Smooth muscle cell of the pulmonary artery (primary cell): Measurements from ENCODE around the gene SUPT5H. TPM values are rescaled to one million over a fixed set of nuclear protein-coding genes. Genes with fewer than 3 reads are reported as not detected.

Experiments used
- total RNA-seq: library from RNA; depleted of rRNA; stranded (reverse); fragments of >200 nt; gene quantifications from 2 replicates; pipeline ENCODE4 v1.2.3, GENCODE V29; 2014

SUPT5H gene
- 63.9 and 66.3 TPM in 2 replicates for total RNA-seq

DNA sequence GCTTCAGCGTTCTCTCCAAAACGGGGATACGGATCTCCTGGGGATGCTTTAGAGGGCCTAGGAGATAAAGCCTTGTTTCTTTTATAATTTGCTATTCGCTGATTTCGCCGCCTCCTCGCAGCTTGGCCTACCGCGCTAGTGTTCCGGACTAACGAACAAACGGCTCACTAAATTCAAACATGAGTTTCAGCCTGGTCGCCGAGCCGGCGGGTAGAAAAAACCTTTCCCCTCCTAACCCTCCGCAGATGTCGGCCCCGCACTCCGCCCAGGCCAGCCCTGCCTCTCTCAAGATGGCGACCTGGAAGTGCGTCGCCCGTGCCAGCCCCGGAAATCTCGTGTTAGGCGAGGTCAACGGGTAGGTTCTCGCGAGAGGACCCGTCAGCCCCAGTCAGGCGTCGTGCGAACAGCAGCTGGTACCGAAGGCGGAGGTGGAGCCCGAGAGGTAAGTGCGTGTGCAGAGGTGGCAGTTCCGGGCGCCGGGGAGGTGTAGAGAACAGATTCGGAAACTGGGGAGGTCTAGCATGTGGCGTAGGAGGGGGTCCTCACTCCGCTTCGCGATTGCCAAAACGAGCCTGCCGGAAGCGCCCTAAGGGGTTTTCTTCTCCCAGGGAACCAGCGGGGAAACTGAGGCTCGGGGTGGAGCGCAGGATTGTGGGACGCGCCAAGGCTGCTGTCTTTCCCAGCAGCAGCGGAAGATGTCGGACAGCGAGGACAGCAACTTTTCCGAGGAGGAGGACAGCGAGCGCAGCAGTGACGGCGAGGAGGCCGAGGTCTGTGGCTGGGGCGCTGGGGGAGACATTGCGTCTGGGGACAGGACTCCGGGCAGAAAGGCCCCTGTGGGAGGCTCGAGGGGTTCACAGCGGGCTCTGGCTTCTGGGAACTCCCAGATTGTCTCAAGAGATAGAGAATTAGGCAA lies at the start of gene SUPT5H:
Gene SUPT5H, plus strand, starts transcription at position 387 of the 916 bp plus-strand sequence. Its CDS starts 309 bp downstream, at position 696.

DNA sequence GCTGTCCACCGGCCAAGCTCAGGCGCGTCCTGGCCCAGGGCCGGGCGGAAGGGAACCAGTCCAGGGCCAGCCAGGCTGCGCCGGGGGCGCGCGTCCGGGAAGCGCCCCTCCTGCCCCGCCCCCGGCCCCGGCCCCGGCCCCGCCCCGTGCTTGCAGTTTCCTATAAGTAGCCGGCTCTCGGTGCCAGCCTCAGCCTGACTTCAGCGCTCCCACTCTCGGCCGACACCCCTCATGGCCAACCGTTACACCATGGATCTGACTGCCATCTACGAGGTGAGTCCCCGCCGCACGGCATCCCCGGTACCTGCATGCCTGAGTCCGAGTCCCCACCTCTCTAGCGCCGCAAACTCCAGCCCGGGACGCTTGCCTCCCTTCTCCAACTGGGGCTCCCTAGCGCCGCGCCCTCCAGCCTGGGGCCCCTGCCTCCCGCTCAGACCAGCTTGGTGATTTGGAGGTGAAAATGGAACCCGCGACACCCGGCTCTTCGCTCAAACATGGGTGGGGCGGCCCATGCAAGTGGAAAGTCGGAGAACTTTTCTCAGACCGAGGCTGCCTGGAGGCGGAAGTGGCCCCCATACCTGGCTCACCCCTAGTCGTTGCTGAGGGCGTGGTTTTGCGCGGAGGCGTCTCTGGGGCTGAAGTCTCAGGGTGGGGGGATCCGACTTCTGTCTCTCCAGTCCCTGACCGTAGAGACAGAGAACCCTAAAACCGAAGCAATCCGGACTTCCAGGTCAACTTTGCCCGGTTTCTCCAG lies 38.5 kb upstream of the SUPT5H start, which contains the start of gene ZFP36:
Gene ZFP36, plus strand, starts transcription at position 192 of the 754 bp plus-strand sequence. Its CDS starts 58 bp downstream, at position 250.

DNA sequence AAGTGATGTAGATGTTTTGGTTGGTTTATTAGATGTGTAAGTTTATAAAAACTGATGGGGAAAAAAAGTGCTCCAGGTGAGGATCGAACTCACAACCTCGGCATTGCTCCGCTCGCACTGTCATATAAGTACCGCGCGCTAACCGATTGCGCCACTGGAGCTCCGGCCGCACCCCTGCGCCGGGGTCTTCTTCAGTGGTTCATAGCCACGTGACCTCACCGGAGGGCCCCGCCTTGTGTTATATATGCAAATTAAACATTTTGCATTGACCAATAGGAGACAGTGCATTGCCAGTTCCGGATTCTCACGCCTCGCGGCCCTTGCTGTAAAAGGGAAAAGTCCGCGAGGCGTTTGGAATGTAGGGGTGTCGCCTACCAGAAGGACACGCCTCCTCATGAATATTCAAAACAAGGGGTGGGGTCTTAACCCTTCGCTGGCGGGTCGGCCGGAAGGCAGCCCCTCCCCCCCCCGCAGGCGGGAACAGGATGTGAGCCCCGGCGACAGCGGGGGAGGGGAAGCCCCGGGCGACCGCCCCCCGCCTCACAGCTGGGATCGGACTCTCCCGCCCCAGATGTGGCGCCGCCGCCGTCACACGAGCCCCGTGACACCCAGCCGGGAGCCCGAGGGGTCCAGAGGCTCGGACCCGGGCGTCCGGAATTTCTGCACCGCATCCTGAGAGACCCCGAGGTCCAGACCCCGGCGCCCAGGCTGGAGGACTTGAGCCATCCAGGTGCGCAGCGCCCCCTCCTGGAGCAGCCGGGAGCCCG lies 33.1 kb upstream of the SUPT5H start, which contains the start of gene PLEKHG2:
Gene PLEKHG2, plus strand, starts transcription at position 570 of the 767 bp plus-strand sequence. CDS start 1,418 bp downstream, outside the sequence.

DNA sequence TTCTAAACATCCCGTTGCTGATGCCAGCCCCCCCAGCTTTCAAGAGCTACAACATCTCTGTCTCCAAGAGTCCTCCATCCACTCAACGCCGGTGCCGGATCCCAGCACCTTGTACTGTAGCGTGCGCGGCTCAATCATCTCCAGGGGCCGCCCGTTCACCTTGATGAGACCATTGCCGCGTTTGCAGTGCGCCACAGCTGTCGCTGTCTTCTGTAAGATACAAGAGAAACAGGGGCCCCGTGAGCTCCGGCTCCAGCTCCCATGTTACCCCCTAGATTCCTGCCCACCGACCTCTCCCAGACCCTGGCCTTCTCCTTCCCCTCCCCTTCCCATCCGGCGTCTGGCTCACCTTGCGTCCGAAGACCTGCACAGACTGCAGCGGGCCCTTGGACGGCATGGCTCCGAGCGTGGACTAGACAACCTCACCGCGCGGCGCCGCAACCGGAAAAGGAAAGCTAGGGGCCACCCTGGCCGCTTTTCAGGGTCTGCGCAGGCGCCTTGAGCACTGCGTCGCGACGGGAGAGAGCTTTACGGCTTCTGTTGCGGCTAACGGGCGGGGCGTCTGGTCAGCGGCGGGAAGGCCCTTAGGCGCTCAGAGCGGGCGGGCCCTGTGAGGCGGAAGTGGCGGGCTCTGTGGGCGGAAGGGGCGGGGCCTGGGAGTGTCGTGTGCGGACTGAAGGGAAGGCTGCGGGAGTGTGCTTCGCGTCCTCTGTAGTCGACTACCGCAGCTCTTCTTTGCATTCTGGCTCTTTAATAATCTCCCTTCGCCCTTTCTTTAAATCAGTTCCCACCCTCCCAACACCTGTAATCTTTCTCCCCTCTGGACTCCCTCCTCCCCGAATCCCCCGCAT lies 9.7 kb upstream of the SUPT5H start, which contains the start of gene RPS16:
Gene RPS16, minus strand, starts transcription at position 451 of the 851 bp plus-strand sequence. Its CDS starts 54 bp downstream, at position 397.

DNA sequence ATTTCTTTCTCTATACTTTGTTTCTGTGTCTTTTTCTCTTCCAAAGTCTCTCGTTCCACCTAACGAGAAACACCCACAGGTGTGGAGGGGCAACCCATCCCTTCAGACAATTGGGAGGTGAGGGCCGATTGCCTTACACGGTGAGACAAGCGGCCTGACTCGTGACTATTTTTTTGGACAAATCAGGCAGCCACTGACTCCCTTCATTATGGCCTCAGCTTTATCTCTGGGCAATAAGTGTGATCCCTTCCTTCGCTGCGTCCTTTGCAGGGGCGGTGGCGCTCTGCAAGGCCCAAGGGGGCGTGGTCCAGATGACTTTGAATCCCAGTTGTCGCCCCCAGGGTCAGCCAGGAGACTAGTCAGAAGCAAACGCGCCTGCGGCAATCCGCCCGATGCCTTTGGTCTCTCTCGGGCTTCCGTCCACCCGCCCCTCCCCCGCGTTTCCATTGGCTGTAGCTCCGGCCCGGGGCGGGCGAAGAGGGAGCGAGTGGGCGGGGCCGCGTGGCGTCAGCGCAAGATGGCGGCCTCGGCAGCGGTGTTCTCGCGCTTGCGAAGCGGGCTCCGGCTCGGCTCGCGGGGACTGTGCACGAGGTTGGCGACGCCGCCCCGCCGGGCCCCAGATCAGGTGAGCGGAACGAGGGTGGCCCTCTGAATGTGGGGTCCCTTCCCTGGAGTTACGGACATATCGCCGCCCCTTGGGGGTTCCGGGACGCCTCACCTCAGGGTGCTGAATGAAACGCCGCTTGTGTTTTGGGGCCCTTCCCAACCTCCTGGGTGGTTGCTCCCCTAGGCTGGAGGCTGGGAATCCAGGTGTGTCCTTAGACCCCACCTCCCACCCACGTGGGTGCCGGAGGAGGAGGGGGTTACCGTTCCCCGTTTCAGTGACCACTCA lies 35.2 kb downstream of the SUPT5H start, which contains the start of gene TIMM50:
Gene TIMM50, plus strand, starts transcription at position 502 of the 892 bp plus-strand sequence. Its CDS starts 16 bp downstream, at position 518.

DNA sequence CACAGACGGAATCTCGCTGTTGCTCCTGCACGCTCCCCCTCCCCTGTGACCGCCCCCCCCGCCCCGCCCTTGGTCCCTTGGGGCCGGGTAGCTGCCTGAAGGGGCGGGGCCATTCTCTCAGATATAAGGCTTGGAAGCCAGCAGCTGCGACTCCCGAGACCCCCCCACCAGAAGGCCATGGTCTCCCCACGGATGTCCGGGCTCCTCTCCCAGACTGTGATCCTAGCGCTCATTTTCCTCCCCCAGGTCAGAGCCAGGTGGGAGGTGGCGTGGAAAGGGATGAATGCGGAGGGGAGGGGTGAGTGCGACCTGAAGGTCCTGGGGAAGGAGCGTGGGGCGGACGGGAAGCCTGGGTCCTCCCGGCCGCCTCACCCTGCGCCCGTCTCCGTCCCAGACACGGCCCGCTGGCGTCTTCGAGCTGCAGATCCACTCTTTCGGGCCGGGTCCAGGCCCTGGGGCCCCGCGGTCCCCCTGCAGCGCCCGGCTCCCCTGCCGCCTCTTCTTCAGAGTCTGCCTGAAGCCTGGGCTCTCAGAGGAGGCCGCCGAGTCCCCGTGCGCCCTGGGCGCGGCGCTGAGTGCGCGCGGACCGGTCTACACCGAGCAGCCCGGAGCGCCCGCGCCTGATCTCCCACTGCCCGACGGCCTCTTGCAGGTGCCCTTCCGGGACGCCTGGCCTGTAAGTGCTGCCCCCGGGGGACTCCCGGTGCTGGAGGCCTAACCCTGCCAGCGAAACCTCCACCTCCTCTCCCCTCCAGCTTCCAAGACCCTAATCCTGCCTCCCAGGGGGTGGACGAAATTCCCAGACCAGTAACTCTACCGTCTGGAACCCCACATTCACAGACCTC lies 53.6 kb downstream of the SUPT5H start, which contains the start of gene DLL3:
Gene DLL3, plus strand, starts transcription at position 150 of the 845 bp plus-strand sequence. Its CDS starts 28 bp downstream, at position 178.

DNA sequence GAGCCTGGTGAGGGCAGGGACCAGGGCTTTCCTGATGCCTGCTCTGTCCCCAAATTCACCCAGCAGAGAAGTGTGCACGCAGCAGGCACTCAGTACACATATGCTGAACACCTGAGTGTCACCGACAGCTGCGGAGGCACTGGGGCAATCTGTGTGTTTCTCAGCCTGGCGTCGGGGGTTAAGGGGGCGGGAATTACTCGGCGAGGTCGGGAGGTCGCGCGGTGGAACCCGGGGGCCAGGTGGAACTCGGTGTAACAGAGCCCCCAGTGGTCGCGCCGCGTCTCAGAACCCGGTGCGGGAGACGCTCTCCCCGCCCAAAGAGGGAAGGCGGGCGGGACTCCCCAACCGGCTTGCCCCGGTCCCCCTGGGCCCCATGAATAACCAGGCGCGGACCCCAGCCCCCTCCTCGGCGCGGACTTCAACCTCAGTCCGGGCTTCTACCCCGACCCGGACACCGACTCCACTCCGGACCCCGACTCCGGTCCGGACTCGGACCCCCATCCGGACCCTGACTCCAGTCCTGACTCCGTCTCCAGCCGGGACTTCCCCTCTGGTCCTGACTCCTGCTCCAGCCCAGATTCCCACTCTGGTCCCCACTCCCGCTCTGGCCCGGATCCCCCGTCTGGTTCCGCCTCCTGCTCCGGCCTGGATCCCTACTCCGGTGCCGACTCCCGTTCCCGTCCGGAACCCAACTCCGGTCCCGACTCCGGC lies 69.6 kb downstream of the SUPT5H start, which contains the start of gene SELENOV:
Gene SELENOV, plus strand, starts transcription at position 300 of the 711 bp plus-strand sequence. Its CDS starts 74 bp downstream, at position 374.

Other genes starting within 250 kb of the SUPT5H start
- not detected in 2 replicates for gene NCCRP1, start 248.6 kb upstream of the SUPT5H start, total RNA-seq
- gene SYCN, start 241.3 kb upstream of the SUPT5H start, total RNA-seq, result not detected in 2 replicates
- gene IFNL3, start 200.6 kb upstream of the SUPT5H start, total RNA-seq, result not detected in 2 replicates
- gene IFNL4, start 196.7 kb upstream of the SUPT5H start, total RNA-seq, result not detected in 2 replicates
- not detected in 2 replicates for gene IFNL2, start 177.2 kb upstream of the SUPT5H start, total RNA-seq
- not detected in 2 replicates for gene IFNL1, start 149.2 kb upstream of the SUPT5H start, total RNA-seq
- gene LRFN1, start 124.7 kb upstream of the SUPT5H start, total RNA-seq, result 0.26 and 0.50 TPM in 2 replicates
- gene GMFG, start 109.5 kb upstream of the SUPT5H start, total RNA-seq, result 0.39 TPM in 1 of 2 replicates, not detected in the other
- gene SAMD4B, start 103.2 kb upstream of the SUPT5H start, total RNA-seq, result 91.9 and 106 TPM in 2 replicates
- gene PAF1, start 54.5 kb upstream of the SUPT5H start, total RNA-seq, result 23.2 and 26.5 TPM in 2 replicates
- 18.0 and 24.8 TPM in 2 replicates for gene MED29, start 54.2 kb upstream of the SUPT5H start, total RNA-seq
- 3.0 and 3.3 TPM in 2 replicates for gene ZFP36, start 38.7 kb upstream of the SUPT5H start, total RNA-seq
- gene PLEKHG2, start 32.9 kb upstream of the SUPT5H start, total RNA-seq, result 28.3 and 35.1 TPM in 2 replicates
- 78.3 and 93.2 TPM in 2 replicates for gene RPS16, start 9.6 kb upstream of the SUPT5H start, total RNA-seq
- gene TIMM50, start 35.3 kb downstream of the SUPT5H start, total RNA-seq, result 49.0 and 52.6 TPM in 2 replicates
- gene DLL3, start 53.4 kb downstream of the SUPT5H start, total RNA-seq, result 0.13 and 0.23 TPM in 2 replicates
- gene SELENOV, start 69.6 kb downstream of the SUPT5H start, total RNA-seq, result not detected in 2 replicates
- 2.1 and 2.7 TPM in 2 replicates for gene EID2B, start 87.3 kb downstream of the SUPT5H start, total RNA-seq
- gene EID2, start 94.6 kb downstream of the SUPT5H start, total RNA-seq, result 8.4 and 11.1 TPM in 2 replicates
- not detected in 2 replicates for gene LGALS13, start 156.9 kb downstream of the SUPT5H start, total RNA-seq
- gene LGALS16, start 210.3 kb downstream of the SUPT5H start, total RNA-seq, result not detected in 2 replicates